ENCODE data around the gene RIPK1.

DNA sequence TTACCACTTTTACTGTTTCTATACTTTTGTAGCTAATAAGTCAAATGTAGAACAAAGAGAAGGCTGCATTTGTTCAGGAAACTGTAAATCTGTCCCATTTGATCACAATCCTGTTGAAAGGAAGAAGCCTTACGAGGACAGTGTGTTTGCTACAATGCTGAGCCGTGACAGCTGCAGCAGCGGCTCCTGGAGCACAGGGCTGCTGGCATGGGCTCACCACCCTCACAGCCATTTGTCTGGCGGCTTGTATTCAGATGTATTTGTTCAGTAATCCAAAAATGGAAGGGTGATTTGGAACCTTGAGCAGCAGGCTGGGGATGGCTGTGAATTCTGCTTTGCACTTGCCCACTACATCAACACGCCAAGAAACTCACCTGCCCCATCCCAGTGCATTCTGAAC is 83.4 kb downstream of the RIPK1 start:
- TF ChIP-seq, protein P1, sequence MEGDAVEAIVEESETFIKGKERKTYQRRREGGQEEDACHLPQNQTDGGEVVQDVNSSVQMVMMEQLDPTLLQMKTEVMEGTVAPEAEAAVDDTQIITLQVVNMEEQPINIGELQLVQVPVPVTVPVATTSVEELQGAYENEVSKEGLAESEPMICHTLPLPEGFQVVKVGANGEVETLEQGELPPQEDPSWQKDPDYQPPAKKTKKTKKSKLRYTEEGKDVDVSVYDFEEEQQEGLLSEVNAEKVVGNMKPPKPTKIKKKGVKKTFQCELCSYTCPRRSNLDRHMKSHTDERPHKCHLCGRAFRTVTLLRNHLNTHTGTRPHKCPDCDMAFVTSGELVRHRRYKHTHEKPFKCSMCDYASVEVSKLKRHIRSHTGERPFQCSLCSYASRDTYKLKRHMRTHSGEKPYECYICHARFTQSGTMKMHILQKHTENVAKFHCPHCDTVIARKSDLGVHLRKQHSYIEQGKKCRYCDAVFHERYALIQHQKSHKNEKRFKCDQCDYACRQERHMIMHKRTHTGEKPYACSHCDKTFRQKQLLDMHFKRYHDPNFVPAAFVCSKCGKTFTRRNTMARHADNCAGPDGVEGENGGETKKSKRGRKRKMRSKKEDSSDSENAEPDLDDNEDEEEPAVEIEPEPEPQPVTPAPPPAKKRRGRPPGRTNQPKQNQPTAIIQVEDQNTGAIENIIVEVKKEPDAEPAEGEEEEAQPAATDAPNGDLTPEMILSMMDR (IDR thresholded peaks at IDR 0.05) = no peak
- no peak for TF ChIP-seq POLR2A (IDR thresholded peaks at IDR 0.05)
